Panc1 (cell line): ENCODE results near the gene WDFY3. TPM values are rescaled to one million over a fixed set of nuclear protein-coding genes. Genes with fewer than 3 reads are reported as not detected.

Experiments
- ATAC-seq: fragments of 200-7000 bp; cut with Tn5 transposase; 2 replicates; pipeline ENCODE4 v1.9.1; 2020; ENCODE audit warnings: mild to moderate bottlenecking, moderate library complexity
- BruUV-seq: library from RNA; stranded (reverse); fragments of 400-500 nt; replicated peaks from 2 replicates; lab custom pipeline; 2021; lab: Mats Ljungman, UMichigan
- CTCF ChIA-PET: fragments of 300-600 bp; sonication (Branson Sonifier 250); formaldehyde crosslinking; loops from one replicate; lab custom pipeline; 2022; ENCODE audit warnings: antibody characterized with exemption; lab: Charles Lee
- POLR2A ChIA-PET: fragments of 300-600 bp; sonication (Branson Sonifier 250); formaldehyde crosslinking; loops from one replicate; lab custom pipeline; 2022; ENCODE audit warnings: antibody characterized with exemption; lab: Charles Lee
- DNase-seq: peaks from one replicate; pipeline ENCODE4 v3.0.0-alpha.2; 2010; ENCODE audit warnings: low read depth, low spot score
- H3K27ac ChIP-seq: 2 replicates; pipeline ENCODE4 v1.5.1; 2011; ENCODE audit warnings: mild to moderate bottlenecking, low read length, inconsistent platforms
- H3K27me3 ChIP-seq: fragments of 200-500 bp; sonication (Bioruptor generic); 2 replicates; pipeline ENCODE4 v1.6.0; 2014; ENCODE audit warnings: low read length, inconsistent platforms; ENCODE audit not compliant: control insufficient read depth, insufficient read depth
- H3K36me3 ChIP-seq: fragments of 200-500 bp; sonication (Bioruptor generic); 2 replicates; pipeline ENCODE4 v1.5.1; 2014; ENCODE audit warnings: inconsistent platforms, mild to moderate bottlenecking, low read length, moderate library complexity; ENCODE audit not compliant: control insufficient read depth, insufficient read depth
- H3K4me1 ChIP-seq: 2 replicates; pipeline ENCODE4 v1.5.1; 2011; ENCODE audit warnings: inconsistent platforms, mild to moderate bottlenecking, low read length, moderate library complexity; ENCODE audit not compliant: control insufficient read depth, insufficient read depth
- H3K4me3 ChIP-seq, 2 experiments: 2 replicates each; pipeline ENCODE4 v1.5.1; 2011 to 2012; ENCODE audit warnings: low read depth in 2 of 2, low read length in 2 of 2, mild to moderate bottlenecking in 2 of 2, inconsistent platforms in 1 of 2, moderate library complexity in 1 of 2
- H3K9me3 ChIP-seq: fragments of 200-500 bp; sonication (Bioruptor generic); 2 replicates; pipeline ENCODE4 v1.5.1; 2014; ENCODE audit warnings: low read depth, mild to moderate bottlenecking, inconsistent platforms, low read length, moderate library complexity; ENCODE audit not compliant: control insufficient read depth, insufficient read depth
- POLR2AphosphoS5 ChIP-seq: IDR thresholded peaks from 2 replicates; pipeline ENCODE4 v1.6.1; 2012; ENCODE audit warnings: mild to moderate bottlenecking, low read depth, low read length, moderate library complexity
- REST ChIP-seq, 2 experiments: IDR thresholded peaks; 2 replicates each; pipeline ENCODE4 v1.6.1; 2011 to 2012; ENCODE audit warnings: low read depth in 2 of 2, control low read depth in 1 of 2, low read length in 1 of 2, mild to moderate bottlenecking in 1 of 2, moderate library complexity in 1 of 2; ENCODE audit not compliant: insufficient read depth in 1 of 2
- SIN3A ChIP-seq: IDR thresholded peaks from 2 replicates; pipeline ENCODE4 v1.6.1; 2012; ENCODE audit warnings: low read depth, mild to moderate bottlenecking, low read length, moderate library complexity, borderline replicate concordance; ENCODE audit not compliant: insufficient read depth
- TCF7L2 ChIP-seq: IDR thresholded peaks from 2 replicates; pipeline ENCODE4 v1.6.1; 2011; ENCODE audit warnings: mild to moderate bottlenecking, low read depth, low read length, inconsistent platforms
- in situ Hi-C: cut with HindIII; loops from 2 replicates; pipeline ENCODE4 v1.10.0; 2016; ENCODE audit warnings: low sequenced_read_pairs, low pct_unique_long_range_greater_than_20kb
- intact Hi-C: fragments of 100-400 bp; cut with micrococcal nuclease; formaldehyde crosslinking; loops from one replicate; pipeline ENCODE4 v1.10.0; 2022; ENCODE audit not compliant: unreplicated experiment
- total RNA-seq: library from RNA; stranded (reverse); gene quantifications from one replicate; pipeline ENCODE4 v1.2.1, GENCODE V29; 2021; ENCODE audit not compliant: unreplicated experiment
- TF ChIP-seq, protein P1 (sequence below): fragments of 450-650 bp; IDR thresholded peaks from 2 replicates; pipeline ENCODE4 v1.5.1; 2017; ENCODE audit warnings: mild to moderate bottlenecking

WDFY3 gene
- total RNA-seq, 1 experiment from 2014 or later = 47.8 TPM

DNA sequence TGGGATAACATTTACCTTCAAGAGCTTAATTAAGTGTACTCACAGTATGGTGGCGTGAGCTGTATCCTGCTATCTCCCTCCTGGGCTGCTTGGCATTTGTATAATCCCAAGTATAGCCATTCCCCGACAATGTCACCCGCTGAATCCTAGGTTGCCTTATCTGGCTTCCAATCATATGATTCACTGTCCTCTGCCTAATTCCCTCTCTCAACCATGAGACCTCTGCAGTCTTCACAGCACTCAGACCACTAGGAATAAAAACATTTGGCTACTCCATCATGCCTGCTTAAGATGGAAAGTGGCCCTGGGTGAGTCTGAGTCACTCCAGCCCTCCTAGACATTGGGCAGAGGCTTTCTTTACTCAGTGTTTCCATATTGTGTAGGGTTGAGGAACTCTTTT lies 28.9 kb upstream of the WDFY3 start:
- ATAC-seq (peak; percentile 63), DNase-seq (no peak)
- TF ChIP-seq, protein P1, sequence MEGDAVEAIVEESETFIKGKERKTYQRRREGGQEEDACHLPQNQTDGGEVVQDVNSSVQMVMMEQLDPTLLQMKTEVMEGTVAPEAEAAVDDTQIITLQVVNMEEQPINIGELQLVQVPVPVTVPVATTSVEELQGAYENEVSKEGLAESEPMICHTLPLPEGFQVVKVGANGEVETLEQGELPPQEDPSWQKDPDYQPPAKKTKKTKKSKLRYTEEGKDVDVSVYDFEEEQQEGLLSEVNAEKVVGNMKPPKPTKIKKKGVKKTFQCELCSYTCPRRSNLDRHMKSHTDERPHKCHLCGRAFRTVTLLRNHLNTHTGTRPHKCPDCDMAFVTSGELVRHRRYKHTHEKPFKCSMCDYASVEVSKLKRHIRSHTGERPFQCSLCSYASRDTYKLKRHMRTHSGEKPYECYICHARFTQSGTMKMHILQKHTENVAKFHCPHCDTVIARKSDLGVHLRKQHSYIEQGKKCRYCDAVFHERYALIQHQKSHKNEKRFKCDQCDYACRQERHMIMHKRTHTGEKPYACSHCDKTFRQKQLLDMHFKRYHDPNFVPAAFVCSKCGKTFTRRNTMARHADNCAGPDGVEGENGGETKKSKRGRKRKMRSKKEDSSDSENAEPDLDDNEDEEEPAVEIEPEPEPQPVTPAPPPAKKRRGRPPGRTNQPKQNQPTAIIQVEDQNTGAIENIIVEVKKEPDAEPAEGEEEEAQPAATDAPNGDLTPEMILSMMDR = no peak
- TF ChIP-seq TCF7L2 (no peak), SIN3A (no peak)
- Histone ChIP-seq H3K27me3 (no peaks in the 10 kb centered on the region), H3K4me3 (no peak overlapping the region), H3K4me1 (no peaks in the 10 kb centered on the region), H3K36me3 (no peaks in the 10 kb centered on the region), H3K27ac (no peak overlapping the region), H3K9me3 (no peaks in the 10 kb centered on the region)
- ChIA-PET CTCF (no interaction called here), POLR2A (no interaction called here)
- intact Hi-C loops = no loop called here
- BruUV-seq = no TSS peak
- in situ Hi-C loops = no loop called here

DNA sequence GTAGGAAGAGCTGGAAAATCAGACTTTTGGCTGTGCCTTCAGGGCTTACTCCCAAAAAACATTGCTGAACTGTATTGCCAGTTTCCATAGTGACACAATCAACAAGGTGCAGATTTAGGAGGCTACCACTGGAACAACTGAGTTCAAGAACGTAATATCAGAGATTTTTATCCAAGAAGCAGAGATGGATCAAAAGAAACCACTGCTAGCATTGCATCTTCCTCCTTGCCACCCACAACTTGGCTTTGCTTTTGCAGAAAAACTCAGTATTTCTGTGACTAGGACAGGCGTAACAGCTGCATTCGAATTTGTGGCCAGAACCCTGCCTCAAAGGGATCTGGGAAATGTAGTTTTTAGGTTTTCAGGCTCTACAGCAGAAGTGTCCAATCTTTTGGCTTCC lies 27.8 kb upstream of the WDFY3 start:
- CTCF ChIA-PET = no interaction called here
- in situ Hi-C loops = no loop called here
- H3K9me3 ChIP-seq = no peaks in the 10 kb centered on the region
- BruUV-seq = no TSS peak
- POLR2A ChIA-PET = no interaction called here
- DNase-seq (no peak), ATAC-seq (no peak)
- intact Hi-C loops = no loop called here
- H3K27me3 ChIP-seq = no peaks in the 10 kb centered on the region
- no peak overlapping the region for H3K4me3 ChIP-seq
- no peak overlapping the region for H3K27ac ChIP-seq
- no peak for TF ChIP-seq SIN3A
- no peak for TF ChIP-seq POLR2AphosphoS5
- TF ChIP-seq, protein P1 = no peak
- TF ChIP-seq REST (IDR thresholded peaks at IDR 0.05; ENCODE audit: insufficient read depth in 1 of 2, low read depth in 2 of 2, low read length in 1 of 2) = no peak
- no peak for TF ChIP-seq TCF7L2
- H3K36me3 ChIP-seq = no peaks in the 10 kb centered on the region
- H3K4me1 ChIP-seq = no peaks in the 10 kb centered on the region
